ENCODE results near the gene TMEM150B.

GRCh38 chr19:55339105-55339888, 14.2 kb upstream of the TMEM150B start, which contains the start of gene KMT5C:
- TF ChIP-seq, protein P1, sequence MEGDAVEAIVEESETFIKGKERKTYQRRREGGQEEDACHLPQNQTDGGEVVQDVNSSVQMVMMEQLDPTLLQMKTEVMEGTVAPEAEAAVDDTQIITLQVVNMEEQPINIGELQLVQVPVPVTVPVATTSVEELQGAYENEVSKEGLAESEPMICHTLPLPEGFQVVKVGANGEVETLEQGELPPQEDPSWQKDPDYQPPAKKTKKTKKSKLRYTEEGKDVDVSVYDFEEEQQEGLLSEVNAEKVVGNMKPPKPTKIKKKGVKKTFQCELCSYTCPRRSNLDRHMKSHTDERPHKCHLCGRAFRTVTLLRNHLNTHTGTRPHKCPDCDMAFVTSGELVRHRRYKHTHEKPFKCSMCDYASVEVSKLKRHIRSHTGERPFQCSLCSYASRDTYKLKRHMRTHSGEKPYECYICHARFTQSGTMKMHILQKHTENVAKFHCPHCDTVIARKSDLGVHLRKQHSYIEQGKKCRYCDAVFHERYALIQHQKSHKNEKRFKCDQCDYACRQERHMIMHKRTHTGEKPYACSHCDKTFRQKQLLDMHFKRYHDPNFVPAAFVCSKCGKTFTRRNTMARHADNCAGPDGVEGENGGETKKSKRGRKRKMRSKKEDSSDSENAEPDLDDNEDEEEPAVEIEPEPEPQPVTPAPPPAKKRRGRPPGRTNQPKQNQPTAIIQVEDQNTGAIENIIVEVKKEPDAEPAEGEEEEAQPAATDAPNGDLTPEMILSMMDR (IDR thresholded peaks at IDR 0.05; ENCODE audit: low read depth, low read length, poor library complexity, severe bottlenecking), result no peak
- no peak for TF ChIP-seq EZH2phosphoT487 (IDR thresholded peaks at IDR 0.05; ENCODE audit: borderline replicate concordance, low read length)

Measured in DOHH2 (cell line).